ENCODE measurements around the gene PIK3AP1.
"Not testable (repeated sequence)": the region's sequence is repeated elsewhere in the genome, so short reads cannot be mapped to it uniquely, and the experiment has no call there.

DNA sequence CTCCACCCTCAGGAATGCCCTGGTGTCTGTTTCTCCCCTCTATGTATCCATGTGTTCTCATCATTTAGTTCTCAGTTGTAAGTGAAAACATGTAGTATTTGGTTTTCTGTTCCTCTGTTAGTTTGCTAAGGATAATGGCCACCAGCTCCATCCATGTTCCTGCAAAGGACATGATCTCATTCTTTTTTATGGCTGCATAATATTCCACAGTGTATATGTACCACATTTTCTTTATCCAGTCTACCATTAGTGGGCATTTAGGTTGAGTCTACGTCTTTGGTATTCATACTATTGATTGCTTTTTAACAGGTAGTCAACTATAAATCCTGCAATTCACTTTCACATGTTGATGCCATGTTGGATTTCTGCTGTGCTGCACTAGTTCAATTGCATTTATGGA lies 39.9 kb downstream of the PIK3AP1 start:
- not testable (repeated sequence) for TF ChIP-seq EZH2 (IDR thresholded peaks at IDR 0.05); POLR2AphosphoS5 (IDR thresholded peaks at IDR 0.05; ENCODE audit: borderline replicate concordance, low read depth, low read length); FOXP2 (optimal IDR thresholded peaks at IDR 0.05; ENCODE audit: control extremely low read depth, extremely low read length, insufficient read depth)

Measured in SK-N-MC (cell line).